ENCODE results near the gene USP26. TPM values are rescaled to one million over a fixed set of nuclear protein-coding genes. Genes with fewer than 3 reads are reported as not detected.

USP26 gene
- total and polyA plus RNA-seq, 2 experiments from 2014 or later: not detected

- H2AFZ ChIP-seq: no peak overlapping the region
- H3K27ac ChIP-seq (ENCODE audit: low read depth): no peak overlapping the region
- no peaks in the 10 kb centered on the region for H3K9me2 ChIP-seq (ENCODE audit: insufficient read depth)
- H3K27me3 Mint-ChIP-seq (ENCODE audit: insufficient read depth, low read depth, poor library complexity): peaks cover 2% of the 10 kb centered on the region
- H3K4me1 Mint-ChIP-seq: peaks cover 20% of the 10 kb centered on the region
- H4K20me1 ChIP-seq (replicated peaks; ENCODE audit: insufficient read depth): no peaks in the 10 kb centered on the region
- H3K36me3 Mint-ChIP-seq (ENCODE audit: low read depth): no peaks in the 10 kb centered on the region
- H3F3A ChIP-seq (replicated peaks; ENCODE audit: low read depth): no peaks in the 10 kb centered on the region
- H3K4me3 ChIP-seq: no peak overlapping the region
- H3K4me1 ChIP-seq (ENCODE audit: insufficient read depth): peaks cover 23% of the 10 kb centered on the region
- H3K36me3 ChIP-seq (ENCODE audit: insufficient read depth): no peaks in the 10 kb centered on the region
- no peak overlapping the region for H3K4me3 Mint-ChIP-seq
- no peaks in the 10 kb centered on the region for H3K79me2 ChIP-seq (replicated peaks; ENCODE audit: insufficient read depth)
- DNase-seq (ENCODE audit: low spot score): peak; percentile 6
- H3K4me2 ChIP-seq: peak overlapping the region; percentile 41; the same call in 1 of the 2 replicates
- TF ChIP-seq, protein P1, sequence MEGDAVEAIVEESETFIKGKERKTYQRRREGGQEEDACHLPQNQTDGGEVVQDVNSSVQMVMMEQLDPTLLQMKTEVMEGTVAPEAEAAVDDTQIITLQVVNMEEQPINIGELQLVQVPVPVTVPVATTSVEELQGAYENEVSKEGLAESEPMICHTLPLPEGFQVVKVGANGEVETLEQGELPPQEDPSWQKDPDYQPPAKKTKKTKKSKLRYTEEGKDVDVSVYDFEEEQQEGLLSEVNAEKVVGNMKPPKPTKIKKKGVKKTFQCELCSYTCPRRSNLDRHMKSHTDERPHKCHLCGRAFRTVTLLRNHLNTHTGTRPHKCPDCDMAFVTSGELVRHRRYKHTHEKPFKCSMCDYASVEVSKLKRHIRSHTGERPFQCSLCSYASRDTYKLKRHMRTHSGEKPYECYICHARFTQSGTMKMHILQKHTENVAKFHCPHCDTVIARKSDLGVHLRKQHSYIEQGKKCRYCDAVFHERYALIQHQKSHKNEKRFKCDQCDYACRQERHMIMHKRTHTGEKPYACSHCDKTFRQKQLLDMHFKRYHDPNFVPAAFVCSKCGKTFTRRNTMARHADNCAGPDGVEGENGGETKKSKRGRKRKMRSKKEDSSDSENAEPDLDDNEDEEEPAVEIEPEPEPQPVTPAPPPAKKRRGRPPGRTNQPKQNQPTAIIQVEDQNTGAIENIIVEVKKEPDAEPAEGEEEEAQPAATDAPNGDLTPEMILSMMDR (conservative IDR thresholded peaks at IDR 0.05; ENCODE audit: low read depth in 2 of 2): no peak
- TF ChIP-seq POLR2AphosphoS5 (IDR thresholded peaks at IDR 0.05; ENCODE audit: low read depth) (no peak), ZNF331 (CRISPR knock-in tag; IDR thresholded peaks at IDR 0.05; ENCODE audit: low read depth) (no peak), EZH2phosphoT487 (IDR thresholded peaks at IDR 0.05; ENCODE audit: unreplicated experiment) (no peak), CREB1 (CRISPR knock-in tag; IDR thresholded peaks at IDR 0.05; ENCODE audit: low read depth) (no peak), ZNF462 (CRISPR knock-in tag; IDR thresholded peaks at IDR 0.05) (no peak), ETS1 (IDR thresholded peaks at IDR 0.05) (no peak), NANOG (IDR thresholded peaks at IDR 0.05; ENCODE audit: borderline replicate concordance) (no peak), STAT1 (IDR thresholded peaks at IDR 0.05; ENCODE audit: unreplicated experiment) (no peak), JUNB (IDR thresholded peaks at IDR 0.05; ENCODE audit: unreplicated experiment) (no peak), EZH2 (IDR thresholded peaks at IDR 0.05; ENCODE audit: low read depth, unreplicated experiment) (no peak)
- H3K9me3 Mint-ChIP-seq: no peaks in the 10 kb centered on the region
- no peak overlapping the region for H3K27ac Mint-ChIP-seq
- H3K27me3 ChIP-seq (ENCODE audit: insufficient read depth): no peaks in the 10 kb centered on the region
- peak; percentile 37; the same call in 2 of the 3 replicates for ATAC-seq
These were observed 42.9 kb downstream of the USP26 start for GRCh38 chrX:133053861-133054598.

All from GM23338 (cell line).